ENCODE data around the gene DHCR7. TPM values are rescaled to one million over a fixed set of nuclear protein-coding genes. Genes with fewer than 3 reads are reported as not detected.

Gene DHCR7
- total and polyA plus RNA-seq, 2 donors from 2014 or later, result 17.8 to 35.2 TPM

- no peak for TF ChIP-seq CTCF (IDR thresholded peaks at IDR 0.05; ENCODE audit: borderline replicate concordance, extremely low read depth, insufficient read depth)
- no peaks in the 10 kb centered on the region for H3K9me3 ChIP-seq (ENCODE audit: control insufficient read depth in 2 of 3, insufficient read depth in 1 of 3, low read length in 3 of 3)
- no peak overlapping the region for H3K9ac ChIP-seq (ENCODE audit: low read length in 3 of 3)
- intact Hi-C loops (cut with DNase I), result no loop called here
- no peak for DNase-seq
- no peaks in the 10 kb centered on the region for H3K4me1 ChIP-seq (ENCODE audit: control insufficient read depth in 2 of 3, insufficient read depth in 2 of 3, low read depth in 1 of 3, low read length in 3 of 3)
- H3K36me3 ChIP-seq (ENCODE audit: control insufficient read depth in 2 of 3, insufficient read depth in 3 of 3, low read length in 3 of 3), result no peaks in the 10 kb centered on the region
- no peaks in the 10 kb centered on the region for H3K27me3 ChIP-seq (ENCODE audit: control insufficient read depth, insufficient read depth, low read length)
- no peak for FAIRE-seq
- no peak overlapping the region for H3K27ac ChIP-seq (ENCODE audit: low read depth in 2 of 2, low read length in 2 of 2)
- H3K4me3 ChIP-seq (ENCODE audit: low read length in 3 of 3), result no peak overlapping the region
Observed at GRCh38 chr11:71431271-71431670, 16.9 kb downstream of the DHCR7 start.

- intact Hi-C loops (cut with DNase I), result no loop called here
- TF ChIP-seq CTCF (IDR thresholded peaks at IDR 0.05; ENCODE audit: borderline replicate concordance, extremely low read depth, insufficient read depth), result no peak
- no peak for DNase-seq
Observed at GRCh38 chr11:71430166-71430565, 18.0 kb downstream of the DHCR7 start.

GRCh38 chr11:71429701-71430100, 18.5 kb downstream of the DHCR7 start:
- no peak for FAIRE-seq
- no peaks in the 10 kb centered on the region for H3K27me3 ChIP-seq (ENCODE audit: control insufficient read depth, insufficient read depth, low read length)
- H3K27ac ChIP-seq (ENCODE audit: low read depth in 2 of 2, low read length in 2 of 2), result no peak overlapping the region
- DNase-seq, result no peak
- intact Hi-C loops (cut with DNase I), result no loop called here
- no peaks in the 10 kb centered on the region for H3K9me3 ChIP-seq (ENCODE audit: control insufficient read depth in 2 of 3, insufficient read depth in 1 of 3, low read length in 3 of 3)
- no peaks in the 10 kb centered on the region for H3K4me1 ChIP-seq (ENCODE audit: control insufficient read depth in 2 of 3, insufficient read depth in 2 of 3, low read depth in 1 of 3, low read length in 3 of 3)
- no peak overlapping the region for H3K9ac ChIP-seq (ENCODE audit: low read length in 3 of 3)
- H3K36me3 ChIP-seq (ENCODE audit: control insufficient read depth in 2 of 3, insufficient read depth in 3 of 3, low read length in 3 of 3), result no peaks in the 10 kb centered on the region
- TF ChIP-seq CTCF (IDR thresholded peaks at IDR 0.05; ENCODE audit: borderline replicate concordance, extremely low read depth, insufficient read depth), result no peak
- H3K4me3 ChIP-seq (ENCODE audit: low read length in 3 of 3), result no peak overlapping the region

More at GRCh38 chr11:71430166-71430565, 18.0 kb downstream of the DHCR7 start:
- H3K27me3 ChIP-seq (ENCODE audit: control insufficient read depth, insufficient read depth, low read length), result no peaks in the 10 kb centered on the region
- no peak overlapping the region for H3K27ac ChIP-seq (ENCODE audit: low read depth in 2 of 2, low read length in 2 of 2)
- H3K36me3 ChIP-seq (ENCODE audit: control insufficient read depth in 2 of 3, insufficient read depth in 3 of 3, low read length in 3 of 3), result no peaks in the 10 kb centered on the region
- H3K4me1 ChIP-seq (ENCODE audit: control insufficient read depth in 2 of 3, insufficient read depth in 2 of 3, low read depth in 1 of 3, low read length in 3 of 3), result no peaks in the 10 kb centered on the region
- no peak overlapping the region for H3K9ac ChIP-seq (ENCODE audit: low read length in 3 of 3)
- H3K9me3 ChIP-seq (ENCODE audit: control insufficient read depth in 2 of 3, insufficient read depth in 1 of 3, low read length in 3 of 3), result no peaks in the 10 kb centered on the region
- no peak for FAIRE-seq
- H3K4me3 ChIP-seq (ENCODE audit: low read length in 3 of 3), result no peak overlapping the region

GRCh38 chr11:71428861-71429435, 19.2 kb downstream of the DHCR7 start:
- TF ChIP-seq CTCF (IDR thresholded peaks at IDR 0.05; ENCODE audit: borderline replicate concordance, extremely low read depth, insufficient read depth), result no peak
- Histone ChIP-seq H3K9me3 (ENCODE audit: control insufficient read depth in 2 of 3, insufficient read depth in 1 of 3, low read length in 3 of 3) (no peaks in the 10 kb centered on the region), H3K36me3 (ENCODE audit: control insufficient read depth in 2 of 3, insufficient read depth in 3 of 3, low read length in 3 of 3) (no peaks in the 10 kb centered on the region), H3K4me3 (ENCODE audit: low read length in 3 of 3) (no peak overlapping the region), H3K9ac (ENCODE audit: low read length in 3 of 3) (no peak overlapping the region), H3K4me1 (ENCODE audit: control insufficient read depth in 2 of 3, insufficient read depth in 2 of 3, low read depth in 1 of 3, low read length in 3 of 3) (no peaks in the 10 kb centered on the region), H3K27me3 (ENCODE audit: control insufficient read depth, insufficient read depth, low read length) (no peaks in the 10 kb centered on the region), H3K27ac (ENCODE audit: low read depth in 2 of 2, low read length in 2 of 2) (no peak overlapping the region)
- intact Hi-C loops (cut with DNase I), result no loop called here
- DNase-seq (no peak), FAIRE-seq (no peak)
